Kidney epithelial cell (primary cell): ENCODE data around the gene DAAM2. TPM values are rescaled to one million over a fixed set of nuclear protein-coding genes. Genes with fewer than 3 reads are reported as not detected.

Experiments
- DNase-seq: peaks from one replicate; pipeline ENCODE4 v3.0.0-alpha.2; 2010; ENCODE audit warnings: low read depth
- H3K27me3 ChIP-seq: 2 replicates; pipeline ENCODE4 v1.6.0; 2011; ENCODE audit warnings: low read length; ENCODE audit not compliant: control insufficient read depth, insufficient read depth
- H3K36me3 ChIP-seq: 2 replicates; pipeline ENCODE4 v1.5.1; 2011; ENCODE audit warnings: low read length; ENCODE audit not compliant: control insufficient read depth, insufficient read depth
- H3K4me3 ChIP-seq: 2 replicates; pipeline ENCODE4 v1.5.1; 2011; ENCODE audit warnings: low read depth, mild to moderate bottlenecking, control low read depth, low read length
- total RNA-seq: library from RNA; depleted of rRNA; stranded (reverse); fragments of >200 nt; gene quantifications from 2 replicates; pipeline ENCODE4 v1.2.3, GENCODE V29; 2015
- TF ChIP-seq, protein P1 (sequence below): IDR thresholded peaks from 2 replicates; pipeline ENCODE4 v1.5.1; 2011; ENCODE audit warnings: mild to moderate bottlenecking, moderate library complexity, low read length, control low read depth, inconsistent platforms; ENCODE audit not compliant: insufficient read depth, poor library complexity, severe bottlenecking

Gene DAAM2
- total RNA-seq, 1 donor from 2014 or later, result 1.3 TPM

DNA sequence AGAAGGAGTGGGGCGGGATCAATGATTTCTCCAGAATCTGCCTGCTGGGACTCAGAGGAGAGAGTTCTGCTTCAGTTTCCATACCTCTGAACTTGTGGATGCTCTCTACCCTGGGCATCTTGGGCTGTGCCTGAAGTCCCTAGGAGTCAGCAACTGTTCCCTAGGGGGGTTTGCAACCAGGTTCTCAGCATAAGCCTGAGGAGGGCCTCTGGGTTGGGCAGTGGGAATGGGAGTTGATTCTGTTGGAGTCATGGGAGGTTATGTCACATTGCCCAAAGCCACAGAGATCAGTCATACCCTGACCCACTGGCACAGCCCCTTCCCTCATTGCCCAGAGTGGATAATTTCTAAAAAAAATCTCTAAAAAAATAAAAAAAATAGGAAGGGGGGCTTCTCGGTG lies 94.7 kb downstream of the DAAM2 start:
- Histone ChIP-seq H3K4me3 (no peak overlapping the region), H3K27me3 (no peaks in the 10 kb centered on the region), H3K36me3 (no peaks in the 10 kb centered on the region)
- no peak for DNase-seq
- TF ChIP-seq, protein P1, sequence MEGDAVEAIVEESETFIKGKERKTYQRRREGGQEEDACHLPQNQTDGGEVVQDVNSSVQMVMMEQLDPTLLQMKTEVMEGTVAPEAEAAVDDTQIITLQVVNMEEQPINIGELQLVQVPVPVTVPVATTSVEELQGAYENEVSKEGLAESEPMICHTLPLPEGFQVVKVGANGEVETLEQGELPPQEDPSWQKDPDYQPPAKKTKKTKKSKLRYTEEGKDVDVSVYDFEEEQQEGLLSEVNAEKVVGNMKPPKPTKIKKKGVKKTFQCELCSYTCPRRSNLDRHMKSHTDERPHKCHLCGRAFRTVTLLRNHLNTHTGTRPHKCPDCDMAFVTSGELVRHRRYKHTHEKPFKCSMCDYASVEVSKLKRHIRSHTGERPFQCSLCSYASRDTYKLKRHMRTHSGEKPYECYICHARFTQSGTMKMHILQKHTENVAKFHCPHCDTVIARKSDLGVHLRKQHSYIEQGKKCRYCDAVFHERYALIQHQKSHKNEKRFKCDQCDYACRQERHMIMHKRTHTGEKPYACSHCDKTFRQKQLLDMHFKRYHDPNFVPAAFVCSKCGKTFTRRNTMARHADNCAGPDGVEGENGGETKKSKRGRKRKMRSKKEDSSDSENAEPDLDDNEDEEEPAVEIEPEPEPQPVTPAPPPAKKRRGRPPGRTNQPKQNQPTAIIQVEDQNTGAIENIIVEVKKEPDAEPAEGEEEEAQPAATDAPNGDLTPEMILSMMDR, result no peak

DNA sequence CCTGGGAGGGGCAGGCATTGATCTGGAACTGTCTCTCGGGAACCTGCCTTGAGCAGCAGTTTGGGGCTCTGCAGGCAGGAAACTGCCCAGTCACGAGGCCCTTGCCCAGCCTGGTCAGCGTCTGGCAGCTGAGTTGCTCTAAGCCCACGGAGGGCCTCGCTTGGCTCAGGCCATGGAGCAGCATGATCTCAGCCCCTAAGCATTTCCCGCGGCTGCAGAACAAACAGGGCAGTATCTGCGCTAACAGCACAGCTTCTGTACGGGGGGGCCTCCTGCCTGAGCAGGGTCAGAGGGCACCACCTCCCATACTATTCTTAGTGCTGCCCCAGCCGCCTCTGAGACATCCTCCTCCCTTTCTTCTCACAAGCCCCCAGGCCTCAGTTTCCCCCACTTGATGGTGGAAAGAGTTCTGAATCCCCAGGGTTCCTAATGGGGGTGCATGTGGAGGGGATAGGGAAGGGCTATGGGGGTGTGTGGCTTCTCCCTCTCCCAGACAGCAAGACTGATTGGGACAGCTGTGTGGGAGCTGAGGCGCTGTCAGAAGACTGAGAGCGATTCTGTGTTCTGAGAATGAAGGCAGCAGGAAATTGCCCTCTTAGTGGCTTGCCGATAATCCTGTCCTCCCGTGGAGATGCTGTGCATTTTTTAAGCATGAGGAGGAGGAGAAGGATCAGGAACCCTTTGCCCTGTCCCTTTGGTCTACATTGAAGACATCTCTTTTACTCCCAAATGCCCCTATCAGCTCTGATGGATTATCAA lies 95.7 kb downstream of the DAAM2 start:
- Histone ChIP-seq H3K27me3 (no peaks in the 10 kb centered on the region), H3K4me3 (no peak overlapping the region), H3K36me3 (no peaks in the 10 kb centered on the region)
- TF ChIP-seq, protein P1, result no peak
- DNase-seq, result peak; percentile 75

DNA sequence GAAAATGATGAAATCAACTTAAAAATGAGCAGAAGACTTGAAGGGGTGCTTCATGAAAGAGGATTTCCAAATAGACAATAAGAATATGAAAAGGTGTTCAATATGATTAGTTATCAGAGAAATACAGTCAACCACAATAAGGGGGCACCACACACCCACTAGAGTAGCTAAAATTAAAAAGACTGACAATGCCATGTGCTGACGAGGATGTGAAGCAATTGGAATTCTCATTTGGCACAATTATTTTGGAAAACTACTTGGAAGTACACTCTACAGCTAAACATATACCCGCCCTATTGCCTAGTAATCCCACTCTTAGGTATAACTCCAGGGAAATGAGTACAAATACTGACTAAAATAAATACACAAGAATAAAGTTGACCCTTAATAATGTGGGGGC lies 97.1 kb downstream of the DAAM2 start:
- no peak overlapping the region for H3K4me3 ChIP-seq
- TF ChIP-seq, protein P1, result no peak
- DNase-seq, result no peak
- H3K36me3 ChIP-seq, result no peaks in the 10 kb centered on the region
- no peaks in the 10 kb centered on the region for H3K27me3 ChIP-seq

DNA sequence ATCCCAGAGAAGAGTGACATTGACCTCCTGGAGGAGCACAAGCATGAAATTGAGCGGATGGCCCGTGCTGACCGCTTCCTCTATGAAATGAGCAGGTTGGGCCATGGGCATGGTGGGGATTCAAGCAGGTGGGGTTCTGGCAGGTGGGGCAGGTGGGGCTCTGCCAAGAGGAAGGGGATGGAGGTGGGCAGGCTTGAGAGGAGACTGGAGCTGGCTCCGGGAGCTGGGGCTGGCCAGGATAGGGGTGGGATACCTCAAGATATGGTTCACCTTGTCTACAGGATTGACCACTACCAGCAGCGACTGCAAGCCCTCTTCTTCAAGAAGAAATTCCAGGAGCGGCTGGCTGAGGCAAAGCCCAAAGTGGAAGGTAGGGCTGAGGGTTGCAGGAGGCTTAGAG lies 99.2 kb downstream of the DAAM2 start:
- TF ChIP-seq, protein P1, result no peak

DNA sequence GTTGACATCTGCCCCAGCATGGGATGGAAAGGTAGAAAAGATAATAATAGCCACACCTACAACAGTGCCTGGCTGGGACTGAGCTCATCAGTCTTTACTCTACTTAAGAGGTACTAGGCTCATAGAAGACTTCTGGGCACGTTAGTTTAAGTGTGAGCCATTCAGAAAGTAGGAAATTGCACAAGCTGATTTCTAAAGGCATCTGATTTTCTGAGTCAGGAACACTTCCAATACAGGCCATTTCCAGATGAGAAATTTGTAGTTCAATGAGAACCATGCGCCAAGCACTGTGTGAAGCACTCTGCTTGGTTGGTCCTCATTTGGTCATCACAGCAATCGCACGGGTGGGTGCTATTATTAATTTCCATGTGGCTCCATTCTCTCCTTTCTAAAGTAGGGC lies 99.8 kb downstream of the DAAM2 start:
- no peak overlapping the region for H3K4me3 ChIP-seq
- no peak for DNase-seq
- TF ChIP-seq, protein P1, result no peak
- no peaks in the 10 kb centered on the region for H3K27me3 ChIP-seq
- H3K36me3 ChIP-seq, result no peaks in the 10 kb centered on the region

More for the DNA sequence above, 99.2 kb downstream of the DAAM2 start:
- no peak for DNase-seq
- no peaks in the 10 kb centered on the region for H3K27me3 ChIP-seq
- no peaks in the 10 kb centered on the region for H3K36me3 ChIP-seq
- H3K4me3 ChIP-seq, result no peak overlapping the region
